Inferior parietal cortex (tissue), 1 donor: ENCODE measurements around the gene ZC3H4.

Experiments used
- DNase-seq: peaks from one replicate; pipeline ENCODE4 v3.0.0-alpha.2; 2016; ENCODE audit errors: extremely low spot score

ZC3H4 gene

GRCh38 chr19:47049307-47049700 is 64.3 kb downstream of the ZC3H4 start:
- no peak for DNase-seq

DNA sequence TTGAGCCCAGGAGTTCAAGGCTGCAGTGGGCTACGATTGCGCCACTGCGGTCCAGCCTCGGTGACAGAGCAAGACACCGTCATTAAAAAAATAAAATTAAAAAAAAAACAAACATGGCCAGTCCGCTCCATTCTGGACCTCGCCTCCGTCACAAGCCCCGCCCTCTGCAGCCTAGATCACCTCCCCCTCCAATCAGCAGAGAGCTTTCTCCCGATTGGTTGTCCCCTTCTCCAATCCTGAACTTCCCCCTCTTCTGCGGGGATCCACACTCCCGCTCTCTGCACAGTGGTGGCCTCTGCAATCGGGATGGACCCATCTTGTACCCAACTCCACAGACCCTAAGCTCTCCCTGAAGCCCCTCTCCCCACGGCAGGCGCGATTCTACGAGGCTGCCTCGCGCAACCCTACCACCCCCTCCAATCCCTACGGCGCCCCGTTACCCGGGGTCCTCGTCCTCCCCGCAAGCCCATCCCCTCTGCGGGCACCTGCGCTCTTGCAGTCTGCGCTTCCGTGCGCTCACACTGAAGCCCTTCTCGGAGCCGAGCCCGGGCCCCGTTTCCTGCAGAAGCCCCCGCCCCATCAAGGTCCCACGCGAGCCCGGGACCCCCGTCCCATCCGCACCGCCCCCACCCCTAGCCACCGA is 65.7 kb downstream of the ZC3H4 start:
- DNase-seq, result peak; percentile 89

DNA sequence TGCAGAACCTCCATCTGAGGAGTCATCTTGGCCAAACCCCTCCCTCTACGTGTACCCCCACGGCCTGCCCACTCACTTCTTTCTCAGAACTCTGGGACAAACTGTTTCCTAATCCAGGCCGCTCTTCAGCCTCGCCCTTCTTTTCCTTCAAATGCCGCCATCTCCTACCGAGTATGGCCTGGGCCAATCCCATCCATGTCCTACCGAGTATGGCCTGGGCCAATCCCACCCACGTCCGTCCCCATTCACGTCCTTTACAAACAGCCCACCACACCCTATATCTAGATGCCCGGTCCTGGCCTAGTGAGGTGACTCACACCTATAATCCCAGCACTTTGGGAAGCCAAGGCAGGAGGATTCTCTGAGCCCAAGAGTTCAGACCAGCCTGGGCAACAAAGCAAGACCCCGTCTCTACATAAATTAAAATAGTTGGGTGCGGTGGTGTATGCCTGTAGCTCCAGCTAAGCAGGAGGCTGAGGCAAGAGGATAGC is 66.3 kb downstream of the ZC3H4 start:
- no peak for DNase-seq

GRCh38 chr19:47045867-47046470 is 67.6 kb downstream of the ZC3H4 start:
- no peak for DNase-seq

DNA sequence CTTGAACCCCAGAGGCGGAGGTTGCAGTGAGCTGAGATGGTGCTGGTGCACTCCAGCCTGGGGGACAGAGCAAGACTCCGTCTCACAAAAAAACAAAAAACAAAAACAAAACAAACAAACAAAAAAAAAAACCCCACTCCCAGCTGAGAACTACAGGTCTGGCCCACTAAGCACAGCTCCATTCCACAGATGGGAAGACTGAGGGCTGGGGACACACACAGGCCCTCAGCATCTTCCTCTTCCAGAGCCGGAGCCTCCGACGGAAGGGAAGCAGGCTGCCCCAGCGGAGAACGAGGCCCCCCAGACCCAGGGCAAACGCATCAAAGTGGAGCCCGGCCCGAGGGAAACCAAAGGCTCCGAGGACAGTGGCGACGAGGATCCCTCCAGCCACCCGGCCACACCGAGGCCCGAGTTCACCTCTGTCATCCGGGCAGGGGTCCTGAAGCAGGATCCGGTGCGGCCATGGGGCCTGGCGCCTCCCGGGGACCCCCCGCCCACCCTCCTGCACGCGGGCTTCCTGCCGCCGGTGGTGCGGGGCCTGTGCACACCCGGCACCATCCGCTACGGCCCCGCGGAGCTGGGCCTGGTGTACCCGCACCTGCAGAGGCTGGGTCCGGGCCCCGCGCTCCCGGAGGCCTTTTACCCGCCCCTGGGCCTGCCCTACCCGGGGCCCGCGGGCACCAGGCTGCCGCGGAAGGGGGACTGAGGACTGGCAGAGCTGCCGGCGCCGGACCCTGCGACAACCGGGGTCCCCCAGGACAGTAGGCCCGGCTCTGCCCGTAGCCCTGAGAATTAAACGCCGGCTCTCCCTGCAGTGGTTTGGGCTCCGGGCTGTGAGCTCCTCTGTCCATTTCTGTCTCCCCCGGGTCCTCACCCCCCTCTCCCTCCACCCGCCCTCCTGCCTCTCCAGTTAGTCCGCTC is 68.4 kb downstream of the ZC3H4 start:
- DNase-seq, result no peak

DNA sequence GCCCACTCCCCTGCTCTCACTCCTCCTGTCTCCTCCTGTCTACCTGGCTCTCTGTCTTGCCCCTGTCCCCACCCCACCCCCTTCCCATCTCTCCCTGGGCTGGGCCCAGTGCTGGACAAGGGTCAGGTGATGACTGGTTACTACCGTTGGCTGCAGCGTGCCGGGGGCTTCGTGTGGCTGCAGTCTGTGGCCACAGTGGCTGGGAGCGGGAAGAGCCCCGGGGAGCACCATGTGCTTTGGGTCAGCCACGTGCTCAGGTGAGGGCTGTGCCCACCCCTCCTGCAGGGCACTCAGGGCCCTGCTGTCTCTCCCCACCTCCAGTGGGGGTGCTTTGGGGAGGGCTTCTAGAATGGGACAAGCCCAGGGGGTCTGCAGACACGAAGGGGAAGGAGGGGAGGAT is 72.7 kb downstream of the ZC3H4 start:
- no peak for DNase-seq

- no peak for DNase-seq
These were observed 74.2 kb downstream of the ZC3H4 start for GRCh38 chr19:47039239-47039874.

GRCh38 chr19:47037766-47038165 is 75.8 kb downstream of the ZC3H4 start:
- no peak for DNase-seq

GRCh38 chr19:47036097-47036651 is 77.4 kb downstream of the ZC3H4 start:
- no peak for DNase-seq

DNA sequence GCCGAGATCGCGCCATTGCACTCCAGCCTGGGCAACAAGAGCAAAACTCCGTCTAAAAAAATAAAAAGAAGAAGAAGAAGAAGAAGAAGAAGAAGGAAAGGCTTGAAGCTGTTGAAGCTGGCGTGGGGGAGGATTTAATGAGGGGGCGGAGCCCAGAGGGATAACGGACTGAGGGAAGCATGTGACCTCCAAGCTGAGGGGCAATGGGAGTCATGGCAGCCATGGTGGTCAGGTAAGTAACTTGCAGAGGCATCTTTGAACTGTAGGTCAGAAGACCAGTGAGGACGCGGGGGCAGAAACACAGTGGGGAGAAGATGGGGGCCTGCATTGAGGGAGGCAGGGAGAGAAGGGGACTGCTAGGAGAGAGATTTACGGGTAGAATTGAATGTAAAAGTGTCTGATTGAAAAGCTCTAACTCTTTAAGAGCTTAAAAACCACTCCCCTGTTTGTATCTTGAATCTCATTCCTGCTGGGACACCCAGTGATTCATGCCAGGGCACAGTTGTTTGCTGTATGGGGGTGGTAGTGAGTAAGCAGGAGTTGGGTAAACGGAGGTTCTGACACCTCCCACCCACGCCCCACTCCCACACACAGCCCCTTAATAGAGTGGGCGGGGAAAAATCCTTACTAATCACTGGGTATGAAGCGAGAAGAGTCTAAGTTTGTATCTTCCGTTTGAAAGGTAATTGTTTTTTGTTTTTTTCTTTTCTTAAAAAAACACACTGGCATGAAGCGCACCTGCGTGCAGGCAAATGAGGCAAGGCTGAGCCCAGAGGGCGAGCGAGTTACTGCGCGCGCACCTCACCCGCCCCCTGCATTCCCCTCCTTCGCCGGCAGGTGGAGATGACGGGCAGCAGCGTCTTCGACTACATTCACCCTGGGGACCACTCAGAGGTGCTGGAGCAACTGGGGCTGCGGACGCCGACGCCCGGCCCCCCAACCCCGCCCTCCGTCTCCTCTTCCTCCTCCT is 78.2 kb downstream of the ZC3H4 start:
- peak; percentile 80 for DNase-seq

DNA sequence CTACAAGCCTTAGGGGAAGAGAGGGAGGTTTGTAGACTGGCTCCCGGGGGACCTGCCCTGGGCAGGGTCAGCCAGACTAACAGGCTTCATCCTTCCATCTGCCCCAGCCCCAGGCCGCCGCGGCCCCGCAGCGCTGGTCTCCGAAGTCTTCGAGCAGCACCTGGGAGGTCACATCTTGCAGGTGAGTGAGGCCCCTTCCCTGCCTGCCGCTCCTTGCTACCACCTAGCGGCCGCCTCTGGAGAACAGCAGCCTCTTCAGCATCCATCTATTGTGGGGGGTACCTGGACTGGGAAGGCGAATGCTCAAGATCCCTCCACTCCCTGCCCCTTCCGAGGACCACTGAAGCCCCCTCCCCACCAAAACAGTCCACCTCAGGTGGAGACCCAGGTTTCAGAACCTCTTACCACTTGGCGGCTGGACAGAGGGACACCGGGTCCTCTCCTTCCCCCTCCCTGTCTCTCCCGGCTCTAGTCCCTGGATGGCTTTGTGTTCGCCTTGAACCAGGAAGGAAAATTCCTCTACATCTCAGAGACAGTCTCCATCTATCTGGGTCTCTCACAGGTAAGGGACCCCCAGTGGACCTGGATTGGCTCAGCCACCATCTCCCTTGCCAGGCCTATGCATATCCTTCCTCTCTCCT is 81.3 kb downstream of the ZC3H4 start:
- DNase-seq, result peak; percentile 41

- no peak for DNase-seq
These were observed 85.4 kb downstream of the ZC3H4 start for GRCh38 chr19:47028195-47028601.

DNA sequence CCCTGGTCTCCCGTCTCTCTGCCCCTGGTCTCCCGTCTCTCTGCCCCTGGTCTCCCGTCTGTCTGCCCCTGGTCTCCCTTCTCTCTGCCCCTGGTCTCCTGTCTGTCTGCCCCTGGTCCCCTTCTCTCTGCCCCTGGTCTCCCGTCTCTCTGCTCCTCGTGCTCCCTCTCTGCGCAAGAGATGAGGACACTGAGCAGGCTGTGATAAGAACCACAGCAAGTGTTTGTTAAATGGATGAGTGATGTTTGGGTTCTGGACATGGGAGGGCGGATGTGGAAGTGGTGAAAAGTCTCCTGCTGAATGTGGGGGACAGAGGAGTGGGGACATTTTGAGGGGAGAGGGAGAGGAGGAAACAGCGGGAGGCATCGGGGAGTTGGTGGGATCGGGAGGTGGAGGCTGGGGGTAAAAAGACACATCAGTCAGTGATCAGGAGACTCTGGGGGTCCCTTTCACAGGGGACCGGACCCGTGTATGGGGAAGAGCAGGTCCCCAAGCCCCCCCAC is 85.9 kb downstream of the ZC3H4 start:
- no peak for DNase-seq

DNA sequence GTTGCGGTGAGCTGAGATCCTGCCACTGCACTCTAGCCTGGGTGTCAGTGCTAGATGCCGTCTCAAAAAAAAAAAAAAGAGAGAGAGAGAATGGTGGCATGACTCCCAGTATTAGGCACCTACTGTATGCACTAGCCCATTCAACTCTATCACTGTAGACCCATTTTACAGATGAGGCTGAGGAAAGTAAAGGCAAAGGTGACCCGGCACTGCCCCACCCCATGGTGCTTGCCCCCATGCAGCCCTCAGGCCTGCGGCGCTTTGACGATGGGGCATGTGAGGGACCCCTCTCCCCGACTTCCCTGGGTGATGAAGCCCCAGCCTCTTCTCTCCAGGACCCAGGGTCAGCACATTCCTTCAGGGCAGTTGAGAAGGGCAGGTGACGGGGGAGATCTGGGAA is 86.7 kb downstream of the ZC3H4 start:
- no peak for DNase-seq

DNA sequence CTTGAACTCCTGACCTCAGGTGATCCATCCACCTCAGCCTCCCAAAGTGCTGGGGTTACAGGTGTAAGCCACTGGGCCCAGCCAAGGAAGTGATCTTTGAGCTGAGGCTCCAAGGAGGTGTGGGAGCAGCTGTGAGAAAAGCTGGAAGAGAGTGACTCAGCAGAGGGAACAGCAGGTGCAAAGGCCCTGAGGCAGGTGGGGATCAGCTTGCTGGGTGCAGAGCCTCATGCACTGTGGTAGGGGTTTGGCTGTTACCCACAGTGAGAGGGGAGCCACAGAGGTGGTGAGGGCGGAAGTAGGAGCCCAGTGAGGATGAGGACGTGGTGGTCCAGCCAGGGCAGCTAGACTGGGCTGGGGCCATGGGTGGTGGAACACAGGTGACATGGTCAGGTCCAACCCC is 87.4 kb downstream of the ZC3H4 start:
- no peak for DNase-seq

DNA sequence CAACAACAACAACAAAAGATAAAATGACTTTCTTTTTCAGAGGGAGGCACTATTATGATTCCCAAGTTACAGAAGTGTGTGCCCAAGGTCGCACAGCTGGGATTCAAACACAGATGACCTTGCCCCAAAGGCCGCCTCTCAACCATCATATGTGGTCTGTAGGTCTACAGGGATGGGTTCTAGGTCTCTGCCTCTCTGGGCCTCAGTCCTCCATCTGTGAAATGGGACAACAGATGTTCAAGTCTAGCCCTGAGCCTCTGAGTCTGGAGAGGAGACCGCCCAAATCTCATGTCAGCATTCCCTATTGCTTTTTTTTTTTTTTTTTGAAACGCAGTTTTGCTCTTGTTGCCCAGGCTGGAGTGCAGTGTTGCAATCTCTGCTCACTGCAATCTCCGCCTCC is 89.1 kb downstream of the ZC3H4 start:
- no peak for DNase-seq

- DNase-seq, result no peak
These were observed 90.2 kb downstream of the ZC3H4 start for GRCh38 chr19:47023448-47023794.

- DNase-seq, result no peak
These were observed 90.8 kb downstream of the ZC3H4 start for GRCh38 chr19:47022541-47023447.

GRCh38 chr19:47022140-47022536 is 91.4 kb downstream of the ZC3H4 start:
- no peak for DNase-seq
